WTC11 (cell line): Measurements from ENCODE around the gene ARMC7.

Experiments
- CBFB ChIP-seq: sonication (generic); formaldehyde crosslinking; IDR thresholded peaks from 2 replicates; pipeline ENCODE4 v1.8.1; 2022; ENCODE audit warnings: mild to moderate bottlenecking, low read depth, missing genetic modification reagents
- CREM ChIP-seq: sonication (generic); formaldehyde crosslinking; IDR thresholded peaks from 2 replicates; pipeline ENCODE4 v1.8.1; 2022; ENCODE audit warnings: mild to moderate bottlenecking, missing genetic modification reagents, moderate library complexity
- IRF2 ChIP-seq: sonication (generic); formaldehyde crosslinking; IDR thresholded peaks from 2 replicates; pipeline ENCODE4 v1.8.0; 2022; ENCODE audit warnings: low read depth, missing genetic modification reagents, borderline replicate concordance
- NFYB ChIP-seq: sonication (generic); formaldehyde crosslinking; conservative IDR thresholded peaks from 2 replicates; pipeline ENCODE4 v1.8.0; 2022; ENCODE audit warnings: low read depth, missing genetic modification reagents
- SP1 ChIP-seq: sonication (generic); formaldehyde crosslinking; conservative IDR thresholded peaks from 2 replicates; pipeline ENCODE4 v1.8.1; 2022; ENCODE audit warnings: missing genetic modification reagents
- TP53 ChIP-seq: sonication (generic); formaldehyde crosslinking; IDR thresholded peaks from 2 replicates; pipeline ENCODE4 v1.8.1; 2023; ENCODE audit warnings: mild to moderate bottlenecking, missing genetic modification reagents
- ZNF121 ChIP-seq: sonication (generic); formaldehyde crosslinking; IDR thresholded peaks from 2 replicates; pipeline ENCODE4 v1.8.0; 2023; ENCODE audit warnings: missing genetic modification reagents
- ZNF219 ChIP-seq: sonication (generic); formaldehyde crosslinking; IDR thresholded peaks from 2 replicates; pipeline ENCODE4 v1.8.0; 2023; ENCODE audit warnings: missing genetic modification reagents, mild to moderate bottlenecking, borderline replicate concordance
- TF ChIP-seq, protein P1 (sequence below): fragments of 200-600 bp; IDR thresholded peaks from 2 replicates; pipeline ENCODE4 v1.8.0; 2022; ENCODE audit warnings: antibody characterized with exemption
- TF ChIP-seq, protein P2 (sequence below): sonication (generic); formaldehyde crosslinking; IDR thresholded peaks from 2 replicates; pipeline ENCODE4 v1.8.1; 2023; ENCODE audit warnings: mild to moderate bottlenecking, missing genetic modification reagents
- TF ChIP-seq, protein P3 (sequence below): sonication (generic); formaldehyde crosslinking; conservative IDR thresholded peaks from 2 replicates; pipeline ENCODE4 v1.8.1; 2022; ENCODE audit warnings: mild to moderate bottlenecking, missing genetic modification reagents
- TF ChIP-seq, protein P4 (sequence below): sonication (generic); formaldehyde crosslinking; IDR thresholded peaks from 2 replicates; pipeline ENCODE4 v1.8.1; 2023; ENCODE audit warnings: mild to moderate bottlenecking, missing genetic modification reagents, moderate library complexity
- TF ChIP-seq, protein P5 (sequence below): fragments of 250-450 bp; sonication (Bioruptor Pico); IDR thresholded peaks from 2 replicates; pipeline ENCODE4 v2.1.2; 2022; ENCODE audit warnings: mild to moderate bottlenecking, moderate library complexity

DNA sequence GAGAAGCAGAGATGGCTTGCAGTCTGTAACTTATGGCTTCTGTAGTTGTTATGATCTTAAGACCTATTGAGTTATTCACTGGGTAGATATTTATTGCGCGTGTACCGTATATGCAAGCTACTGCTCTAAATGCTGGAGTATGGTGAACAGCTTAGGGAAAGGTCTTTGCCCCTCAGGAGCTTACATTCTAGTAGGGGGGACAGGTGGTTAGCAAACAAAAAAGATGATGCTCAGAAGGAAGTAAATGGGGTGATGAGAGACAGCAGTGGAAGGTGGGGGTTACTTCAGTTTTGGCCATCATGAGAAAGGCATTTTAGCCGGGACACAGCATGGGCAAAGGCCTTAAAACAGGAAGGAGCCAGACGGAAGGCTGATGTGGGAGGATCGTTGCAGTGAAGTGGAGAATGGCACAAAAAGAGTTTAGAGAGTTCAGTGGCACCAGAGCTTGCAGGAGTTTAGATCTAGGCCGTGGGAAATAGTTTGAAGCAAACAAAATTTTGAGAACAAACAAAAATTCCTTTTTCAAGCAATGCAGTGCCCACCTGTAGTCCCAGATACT, 2.1 kb downstream of the ARMC7 start:
- TF ChIP-seq, protein P1, sequence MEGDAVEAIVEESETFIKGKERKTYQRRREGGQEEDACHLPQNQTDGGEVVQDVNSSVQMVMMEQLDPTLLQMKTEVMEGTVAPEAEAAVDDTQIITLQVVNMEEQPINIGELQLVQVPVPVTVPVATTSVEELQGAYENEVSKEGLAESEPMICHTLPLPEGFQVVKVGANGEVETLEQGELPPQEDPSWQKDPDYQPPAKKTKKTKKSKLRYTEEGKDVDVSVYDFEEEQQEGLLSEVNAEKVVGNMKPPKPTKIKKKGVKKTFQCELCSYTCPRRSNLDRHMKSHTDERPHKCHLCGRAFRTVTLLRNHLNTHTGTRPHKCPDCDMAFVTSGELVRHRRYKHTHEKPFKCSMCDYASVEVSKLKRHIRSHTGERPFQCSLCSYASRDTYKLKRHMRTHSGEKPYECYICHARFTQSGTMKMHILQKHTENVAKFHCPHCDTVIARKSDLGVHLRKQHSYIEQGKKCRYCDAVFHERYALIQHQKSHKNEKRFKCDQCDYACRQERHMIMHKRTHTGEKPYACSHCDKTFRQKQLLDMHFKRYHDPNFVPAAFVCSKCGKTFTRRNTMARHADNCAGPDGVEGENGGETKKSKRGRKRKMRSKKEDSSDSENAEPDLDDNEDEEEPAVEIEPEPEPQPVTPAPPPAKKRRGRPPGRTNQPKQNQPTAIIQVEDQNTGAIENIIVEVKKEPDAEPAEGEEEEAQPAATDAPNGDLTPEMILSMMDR = no peak
- TF ChIP-seq SP1 (CRISPR knock-in tag) (no peak), NFYB (CRISPR knock-in tag) (no peak), TP53 (CRISPR knock-in tag) (no peak), ZNF121 (CRISPR knock-in tag) (no peak), CREM (CRISPR knock-in tag) (no peak), IRF2 (no peak), CBFB (CRISPR knock-in tag) (no peak), ZNF219 (CRISPR knock-in tag) (no peak)
- TF ChIP-seq, protein P2, sequence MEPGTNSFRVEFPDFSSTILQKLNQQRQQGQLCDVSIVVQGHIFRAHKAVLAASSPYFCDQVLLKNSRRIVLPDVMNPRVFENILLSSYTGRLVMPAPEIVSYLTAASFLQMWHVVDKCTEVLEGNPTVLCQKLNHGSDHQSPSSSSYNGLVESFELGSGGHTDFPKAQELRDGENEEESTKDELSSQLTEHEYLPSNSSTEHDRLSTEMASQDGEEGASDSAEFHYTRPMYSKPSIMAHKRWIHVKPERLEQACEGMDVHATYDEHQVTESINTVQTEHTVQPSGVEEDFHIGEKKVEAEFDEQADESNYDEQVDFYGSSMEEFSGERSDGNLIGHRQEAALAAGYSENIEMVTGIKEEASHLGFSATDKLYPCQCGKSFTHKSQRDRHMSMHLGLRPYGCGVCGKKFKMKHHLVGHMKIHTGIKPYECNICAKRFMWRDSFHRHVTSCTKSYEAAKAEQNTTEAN (CRISPR knock-in tag) = no peak
- TF ChIP-seq, protein P3, sequence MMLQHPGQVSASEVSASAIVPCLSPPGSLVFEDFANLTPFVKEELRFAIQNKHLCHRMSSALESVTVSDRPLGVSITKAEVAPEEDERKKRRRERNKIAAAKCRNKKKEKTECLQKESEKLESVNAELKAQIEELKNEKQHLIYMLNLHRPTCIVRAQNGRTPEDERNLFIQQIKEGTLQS = no peak
- TF ChIP-seq, protein P4, sequence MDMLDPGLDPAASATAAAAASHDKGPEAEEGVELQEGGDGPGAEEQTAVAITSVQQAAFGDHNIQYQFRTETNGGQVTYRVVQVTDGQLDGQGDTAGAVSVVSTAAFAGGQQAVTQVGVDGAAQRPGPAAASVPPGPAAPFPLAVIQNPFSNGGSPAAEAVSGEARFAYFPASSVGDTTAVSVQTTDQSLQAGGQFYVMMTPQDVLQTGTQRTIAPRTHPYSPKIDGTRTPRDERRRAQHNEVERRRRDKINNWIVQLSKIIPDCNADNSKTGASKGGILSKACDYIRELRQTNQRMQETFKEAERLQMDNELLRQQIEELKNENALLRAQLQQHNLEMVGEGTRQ (CRISPR knock-in tag) = no peak
- TF ChIP-seq, protein P5, sequence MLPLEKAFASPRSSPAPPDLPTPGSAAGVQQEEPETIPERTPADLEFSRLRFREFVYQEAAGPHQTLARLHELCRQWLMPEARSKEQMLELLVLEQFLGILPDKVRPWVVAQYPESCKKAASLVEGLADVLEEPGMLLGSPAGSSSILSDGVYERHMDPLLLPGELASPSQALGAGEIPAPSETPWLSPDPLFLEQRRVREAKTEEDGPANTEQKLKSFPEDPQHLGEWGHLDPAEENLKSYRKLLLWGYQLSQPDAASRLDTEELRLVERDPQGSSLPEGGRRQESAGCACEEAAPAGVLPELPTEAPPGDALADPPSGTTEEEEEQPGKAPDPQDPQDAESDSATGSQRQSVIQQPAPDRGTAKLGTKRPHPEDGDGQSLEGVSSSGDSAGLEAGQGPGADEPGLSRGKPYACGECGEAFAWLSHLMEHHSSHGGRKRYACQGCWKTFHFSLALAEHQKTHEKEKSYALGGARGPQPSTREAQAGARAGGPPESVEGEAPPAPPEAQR (CRISPR knock-in tag) = no peak
